IPS DF 6.9 (cell line): Measurements from ENCODE around the gene TMF1.

Source experiments
- DNase-seq: peaks from one replicate; pipeline ENCODE4 v3.0.0-alpha.2; 2013; ENCODE audit warnings: low read depth, low spot score
- H3K27ac ChIP-seq: one replicate; pipeline ENCODE4 v1.5.1; 2013; ENCODE audit warnings: low read length, control low read depth
- H3K27me3 ChIP-seq: 2 replicates; pipeline ENCODE4 v1.6.1; 2013; ENCODE audit warnings: mild to moderate bottlenecking, low read length; ENCODE audit not compliant: control insufficient read depth, insufficient read depth
- H3K36me3 ChIP-seq: 2 replicates; pipeline ENCODE4 v1.6.1; 2013; ENCODE audit warnings: low read length; ENCODE audit not compliant: control insufficient read depth, insufficient read depth
- H3K4me1 ChIP-seq: 2 replicates; pipeline ENCODE4 v1.6.1; 2013; ENCODE audit warnings: low read length; ENCODE audit not compliant: control insufficient read depth, insufficient read depth
- H3K4me3 ChIP-seq: 2 replicates; pipeline ENCODE4 v1.5.1; 2013; ENCODE audit warnings: mild to moderate bottlenecking, low read length
- H3K9me3 ChIP-seq: 2 replicates; pipeline ENCODE4 v1.6.1; 2013; ENCODE audit warnings: low read length, inconsistent platforms; ENCODE audit not compliant: control insufficient read depth, insufficient read depth
- WGBS: extraction: QIAGEN DNeasy Blood & Tissue Kit; methylation state at CpG from one replicate; pipeline ENCODE4 v1.1.7; 2013; ENCODE audit warnings: mixed read lengths, missing lambda C conversion rate; ENCODE audit not compliant: insufficient read length, insufficient coverage; 5-methylcytosine and 5-hydroxymethylcytosine counted together

The TMF1 gene

DNA sequence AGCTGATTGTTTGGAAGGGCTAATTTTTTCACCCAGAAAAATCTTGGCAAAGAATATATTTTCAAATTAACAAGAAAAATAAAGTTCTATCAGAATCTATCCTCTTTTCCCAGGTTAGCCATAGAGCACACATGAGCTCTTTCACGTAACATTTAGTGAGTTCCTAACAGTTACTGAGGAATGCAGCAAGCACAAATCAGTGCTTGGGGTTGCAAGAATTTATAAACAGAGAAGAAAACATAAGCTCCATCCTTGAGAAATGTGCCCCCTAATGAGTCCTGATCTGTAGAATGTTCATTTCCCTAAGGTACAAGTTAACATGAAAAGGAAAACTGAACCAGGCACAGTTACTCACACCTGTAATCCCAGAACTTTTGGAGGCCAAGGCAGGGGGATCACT is 52.5 kb downstream of the TMF1 start:
- Histone ChIP-seq H3K27ac (no peak overlapping the region), H3K4me1 (no peaks in the 10 kb centered on the region), H3K4me3 (no peak overlapping the region), H3K27me3 (no peaks in the 10 kb centered on the region), H3K9me3 (no peaks in the 10 kb centered on the region), H3K36me3 (peaks cover 5% of the 10 kb centered on the region; the same call in 1 of the 2 replicates)
- no CpG with 5 or more reads among the region's 1 CpG for WGBS
- DNase-seq, result no peak

DNA sequence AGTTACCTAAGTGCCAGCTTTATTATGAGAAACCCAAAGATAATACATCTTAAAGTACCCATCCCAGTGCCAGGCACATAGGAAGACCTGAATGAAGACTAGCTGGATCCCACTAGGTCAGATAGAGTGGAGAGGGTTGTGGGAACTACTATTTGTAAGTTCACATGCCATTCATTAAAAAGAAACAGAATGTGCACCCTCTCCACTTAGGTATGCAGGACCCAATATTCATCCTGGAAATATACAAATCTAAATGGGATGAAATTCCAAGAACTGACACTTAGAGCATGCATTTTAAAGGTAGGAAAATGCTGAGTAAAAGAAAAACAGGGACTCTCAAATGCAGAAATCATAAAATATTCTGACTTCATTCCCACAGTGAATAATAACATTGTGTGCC is 53.0 kb downstream of the TMF1 start:
- Histone ChIP-seq H3K4me3 (no peak overlapping the region), H3K36me3 (peaks cover 5% of the 10 kb centered on the region; the same call in 1 of the 2 replicates), H3K4me1 (no peaks in the 10 kb centered on the region), H3K27ac (no peak overlapping the region), H3K27me3 (no peaks in the 10 kb centered on the region), H3K9me3 (no peaks in the 10 kb centered on the region)
- DNase-seq, result no peak

DNA sequence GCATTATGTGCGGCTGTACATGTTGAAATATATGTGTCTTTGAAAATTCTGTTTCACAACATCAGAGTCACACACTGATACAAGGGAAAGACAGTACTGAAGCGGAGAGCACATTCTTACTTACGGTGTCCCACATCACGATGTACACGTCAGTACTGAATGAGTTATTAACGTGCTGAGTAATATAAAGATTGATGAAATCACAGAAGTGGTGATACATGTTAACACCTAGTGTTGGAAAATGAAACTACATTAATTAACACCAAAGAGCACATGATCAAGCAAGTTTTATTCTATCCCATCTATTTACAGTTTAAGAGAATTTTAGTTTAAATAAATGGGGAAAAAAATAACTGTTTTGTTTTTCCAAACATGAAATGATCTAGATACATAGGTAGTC is 54.2 kb downstream of the TMF1 start:
- DNase-seq, result no peak
- Histone ChIP-seq H3K27ac (no peak overlapping the region), H3K9me3 (no peaks in the 10 kb centered on the region), H3K4me3 (no peak overlapping the region), H3K27me3 (no peaks in the 10 kb centered on the region), H3K36me3 (peaks cover 5% of the 10 kb centered on the region; the same call in 1 of the 2 replicates), H3K4me1 (no peaks in the 10 kb centered on the region)
- WGBS, result no CpG with 5 or more reads among the region's 6 CpGs

DNA sequence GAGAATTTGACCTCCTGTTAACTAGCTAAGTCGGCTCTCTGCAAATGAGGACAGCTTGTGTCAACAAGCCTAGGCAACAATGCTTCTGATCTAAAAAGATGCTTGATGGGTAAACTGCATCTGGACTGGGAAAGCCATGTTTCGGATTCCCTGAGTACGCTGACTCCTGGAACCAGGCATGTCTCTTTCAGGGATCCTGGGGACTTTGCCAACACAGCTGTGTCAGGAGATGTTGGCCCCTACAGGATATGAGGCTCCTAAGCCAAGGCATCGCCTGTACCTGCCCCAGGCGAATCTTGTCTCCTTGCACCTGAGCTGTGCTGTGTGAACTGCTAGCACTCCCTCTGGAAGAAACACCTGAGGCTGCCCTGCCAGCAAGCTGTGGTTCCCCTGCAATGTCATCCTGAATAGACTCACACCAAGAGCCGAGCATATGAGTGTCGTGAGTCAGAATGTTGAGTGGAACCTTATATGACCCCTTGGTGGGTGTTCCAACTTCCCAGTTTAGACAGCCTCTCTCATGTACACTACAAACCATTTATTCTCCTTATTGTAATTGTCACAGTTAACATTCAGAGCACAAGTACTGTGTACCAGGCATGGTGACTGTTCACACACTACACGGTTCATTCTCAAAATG is 55.7 kb downstream of the TMF1 start:
- Histone ChIP-seq H3K27ac (no peak overlapping the region), H3K4me3 (no peak overlapping the region), H3K27me3 (no peaks in the 10 kb centered on the region), H3K36me3 (peaks cover 5% of the 10 kb centered on the region; the same call in 1 of the 2 replicates), H3K4me1 (no peaks in the 10 kb centered on the region), H3K9me3 (no peaks in the 10 kb centered on the region)
- WGBS, result no CpG with 5 or more reads among the region's 8 CpGs
- no peak for DNase-seq

DNA sequence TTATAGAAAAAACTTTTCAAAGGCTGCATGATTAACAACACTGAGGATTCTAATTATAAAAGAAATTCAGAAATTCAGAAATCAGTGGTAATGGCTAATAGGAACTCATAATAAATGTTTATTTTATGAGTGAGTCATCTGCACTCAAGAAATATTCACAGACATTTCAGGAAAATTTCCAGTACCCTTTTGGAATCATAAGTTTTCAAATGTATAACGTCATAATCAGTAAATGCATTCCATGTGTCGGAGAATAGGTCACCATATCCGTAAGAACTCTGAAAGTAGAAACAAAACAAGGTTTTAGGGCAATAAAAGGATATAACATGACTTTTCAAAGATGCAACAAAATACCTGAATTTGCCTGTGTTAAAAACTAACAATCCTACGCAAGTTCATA is 63.4 kb downstream of the TMF1 start:
- no CpG with 5 or more reads among the region's 4 CpGs for WGBS
- H3K9me3 ChIP-seq, result no peaks in the 10 kb centered on the region
- H3K36me3 ChIP-seq, result peaks cover 10% of the 10 kb centered on the region
- DNase-seq, result no peak
- H3K27me3 ChIP-seq, result no peaks in the 10 kb centered on the region
- H3K27ac ChIP-seq, result no peak overlapping the region
- no peak overlapping the region for H3K4me3 ChIP-seq
- no peaks in the 10 kb centered on the region for H3K4me1 ChIP-seq

DNA sequence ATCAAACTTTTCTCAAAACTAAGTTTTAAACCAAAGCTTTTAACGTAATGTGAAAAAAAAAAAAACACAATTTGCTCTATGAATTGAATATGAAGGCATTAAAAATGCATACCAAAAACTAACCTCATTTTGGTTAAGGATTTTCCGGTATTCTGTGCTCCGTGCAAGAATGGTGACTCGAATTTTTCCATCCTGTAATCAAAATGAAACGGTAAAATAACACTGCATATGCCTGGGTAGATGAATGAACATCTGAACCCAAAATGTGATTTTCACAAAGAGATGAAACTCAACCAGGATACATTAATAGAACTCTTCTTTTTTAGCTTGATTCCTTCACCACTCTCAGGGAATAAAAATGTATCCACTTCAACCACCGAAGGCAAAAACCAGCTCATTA is 64.8 kb downstream of the TMF1 start:
- no CpG with 5 or more reads among the region's 6 CpGs for WGBS
- no peaks in the 10 kb centered on the region for H3K9me3 ChIP-seq
- H3K4me1 ChIP-seq, result no peaks in the 10 kb centered on the region
- no peak for DNase-seq
- no peaks in the 10 kb centered on the region for H3K27me3 ChIP-seq
- H3K27ac ChIP-seq, result no peak overlapping the region
- no peak overlapping the region for H3K4me3 ChIP-seq
- peaks cover 10% of the 10 kb centered on the region for H3K36me3 ChIP-seq

DNA sequence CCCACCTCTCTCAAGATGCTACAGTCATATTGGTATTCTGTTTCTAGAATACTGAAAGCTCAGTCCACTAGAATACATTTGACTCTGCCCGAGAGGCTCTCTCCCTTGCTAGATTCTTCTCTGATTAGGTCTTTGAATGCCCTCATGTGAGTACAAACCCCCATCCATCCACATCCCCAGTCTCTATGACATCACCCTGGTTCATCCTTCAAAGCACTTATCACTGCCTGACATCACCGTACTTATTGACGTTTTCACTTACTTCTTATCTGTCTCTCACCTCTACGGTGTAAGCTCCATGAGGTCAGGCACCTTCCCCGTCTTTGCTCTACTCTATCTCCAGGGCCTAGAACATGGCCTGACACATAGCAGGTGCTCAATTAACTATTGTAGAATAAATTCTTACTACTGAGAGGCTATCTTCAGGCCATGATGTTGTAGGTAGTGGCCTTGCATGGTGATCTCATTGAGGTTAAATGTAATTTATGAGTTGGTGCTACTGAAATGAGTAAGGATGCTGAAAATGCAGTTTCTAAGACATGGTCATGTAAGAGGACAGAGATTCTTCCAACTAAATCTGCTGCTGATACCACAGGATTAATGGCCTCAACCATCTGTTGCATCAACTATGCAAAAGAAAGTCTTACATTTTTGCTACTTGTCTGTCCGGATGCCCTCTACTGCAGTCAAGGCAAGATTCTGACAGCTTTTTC is 65.5 kb downstream of the TMF1 start:
- no peak for DNase-seq
- WGBS, result no CpG with 5 or more reads among the region's 6 CpGs
- no peaks in the 10 kb centered on the region for H3K9me3 ChIP-seq
- peaks cover 10% of the 10 kb centered on the region for H3K36me3 ChIP-seq
- H3K4me1 ChIP-seq, result no peaks in the 10 kb centered on the region
- H3K27me3 ChIP-seq, result no peaks in the 10 kb centered on the region
- no peak overlapping the region for H3K4me3 ChIP-seq
- H3K27ac ChIP-seq, result no peak overlapping the region

DNA sequence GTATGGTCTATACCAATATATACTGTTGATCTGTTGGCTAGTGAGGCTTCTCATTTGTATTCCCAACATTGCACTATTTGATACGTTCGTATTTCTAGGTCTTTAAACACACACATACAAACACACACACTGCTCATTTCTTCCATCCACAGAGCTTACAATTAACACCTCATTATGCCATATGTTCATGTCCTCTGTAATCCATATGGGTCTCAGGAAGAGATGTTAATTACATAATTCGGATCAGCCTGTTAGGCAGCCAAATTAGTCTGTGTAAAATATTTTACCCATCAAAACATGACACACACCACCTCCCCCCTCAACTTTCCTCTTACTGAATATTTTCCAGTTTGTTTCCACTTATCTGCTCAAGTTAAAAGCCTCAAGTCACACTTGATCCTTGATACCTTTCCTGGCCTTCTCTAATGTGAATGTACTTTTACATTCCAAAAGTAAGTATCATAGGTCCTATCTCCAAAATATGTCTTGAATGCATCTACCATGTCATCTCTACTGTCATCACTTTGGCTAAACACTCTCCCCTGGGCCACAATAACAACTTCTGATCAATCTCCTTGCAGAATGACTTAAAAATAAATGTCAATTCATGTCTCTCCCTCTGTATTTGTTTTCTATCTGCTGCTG is 66.9 kb downstream of the TMF1 start:
- no peaks in the 10 kb centered on the region for H3K4me1 ChIP-seq
- peaks cover 18% of the 10 kb centered on the region for H3K36me3 ChIP-seq
- no CpG with 5 or more reads among the region's 3 CpGs for WGBS
- no peaks in the 10 kb centered on the region for H3K9me3 ChIP-seq
- DNase-seq, result no peak
- H3K4me3 ChIP-seq, result no peak overlapping the region
- H3K27me3 ChIP-seq, result no peaks in the 10 kb centered on the region
- no peak overlapping the region for H3K27ac ChIP-seq

DNA sequence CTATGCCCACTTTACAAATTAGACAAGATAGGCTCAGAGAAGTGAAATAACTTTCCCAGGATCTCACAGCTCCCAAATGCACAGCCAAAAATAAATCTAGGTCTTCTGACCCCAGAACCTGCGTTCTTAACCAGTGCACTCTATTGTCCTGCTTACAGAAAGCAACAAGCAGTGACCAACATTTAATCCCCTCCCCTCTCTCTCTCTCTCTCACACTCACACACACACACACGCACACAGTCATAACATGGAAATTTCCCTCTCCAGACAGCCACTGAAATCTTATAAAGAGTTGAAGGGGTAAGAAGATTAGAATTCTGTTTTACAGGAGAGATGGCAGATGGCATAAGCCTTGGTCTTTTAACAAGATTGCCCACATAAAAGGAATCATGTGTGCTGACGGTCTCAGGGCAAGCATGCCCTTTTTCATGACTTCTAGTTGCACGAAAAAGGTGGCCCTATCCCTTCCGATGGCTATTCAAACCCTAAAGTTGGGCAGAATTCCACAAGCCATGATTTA is 68.1 kb downstream of the TMF1 start:
- no peaks in the 10 kb centered on the region for H3K4me1 ChIP-seq
- no peak overlapping the region for H3K4me3 ChIP-seq
- H3K9me3 ChIP-seq, result no peaks in the 10 kb centered on the region
- no peak overlapping the region for H3K27ac ChIP-seq
- no peak for DNase-seq
- no peaks in the 10 kb centered on the region for H3K27me3 ChIP-seq
- WGBS, result 100% methylated on average over 1 of the region's 5 CpGs
- peaks cover 18% of the 10 kb centered on the region for H3K36me3 ChIP-seq

DNA sequence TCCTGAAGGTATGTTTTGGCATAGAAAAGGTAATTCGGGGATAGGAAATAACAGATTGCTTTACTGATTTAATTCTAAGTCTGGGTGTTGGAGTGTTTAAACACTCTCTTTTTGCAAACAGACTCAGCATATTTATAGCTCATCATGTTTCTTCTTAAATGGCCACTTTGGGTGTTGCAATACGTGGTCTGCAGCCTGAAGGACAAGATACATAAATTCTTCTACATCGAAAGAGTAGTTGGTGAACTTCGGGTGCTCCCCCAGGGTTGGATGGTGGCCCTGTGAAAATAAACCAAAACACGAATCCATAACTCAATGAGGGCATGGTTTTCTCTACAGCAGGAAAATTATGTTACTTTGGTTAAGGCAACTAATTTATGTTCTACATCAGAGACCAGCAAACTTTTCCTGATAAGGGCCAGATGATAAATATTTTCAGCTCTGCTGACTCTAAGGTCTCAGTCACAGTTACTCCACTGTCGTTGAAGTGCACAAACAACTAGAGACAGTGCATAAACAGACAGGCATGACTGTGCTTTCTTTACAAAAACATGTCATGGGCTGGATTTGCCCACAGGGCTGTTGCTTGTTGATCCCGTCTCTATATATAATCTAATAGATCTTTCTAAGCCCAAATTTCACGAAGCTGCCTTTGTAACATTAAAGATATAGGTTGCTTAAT is 74.5 kb downstream of the TMF1 start:
- no CpG with 5 or more reads among the region's 8 CpGs for WGBS
- Histone ChIP-seq H3K4me1 (no peaks in the 10 kb centered on the region), H3K27ac (no peak overlapping the region), H3K4me3 (no peak overlapping the region), H3K9me3 (no peaks in the 10 kb centered on the region), H3K36me3 (peaks cover 10% of the 10 kb centered on the region; the same call in 1 of the 2 replicates), H3K27me3 (no peaks in the 10 kb centered on the region)
- DNase-seq, result no peak
